ENCODE measurements around the gene NCAM2.

The NCAM2 gene

GRCh38 chr21:21029164-21029563, 31.0 kb downstream of the NCAM2 start:
- DNase-seq, result no peak

GRCh38 chr21:21030311-21030710, 32.1 kb downstream of the NCAM2 start:
- DNase-seq, result no peak

- DNase-seq, result no peak
These were observed 35.8 kb downstream of the NCAM2 start for GRCh38 chr21:21034036-21034435.

- no peak for DNase-seq
These were observed 41.5 kb downstream of the NCAM2 start for GRCh38 chr21:21039624-21040170.

- no peak for DNase-seq
These were observed 47.3 kb downstream of the NCAM2 start for GRCh38 chr21:21045518-21045917.

- DNase-seq, result no peak
These were observed 47.9 kb downstream of the NCAM2 start for GRCh38 chr21:21046063-21046462.

- DNase-seq, result no peak
These were observed 53.2 kb downstream of the NCAM2 start for GRCh38 chr21:21051109-21052055.

- no peak for DNase-seq
These were observed 54.5 kb downstream of the NCAM2 start for GRCh38 chr21:21052672-21053071.

GRCh38 chr21:21057349-21058062, 59.3 kb downstream of the NCAM2 start:
- no peak for DNase-seq

- no peak for DNase-seq
These were observed 65.6 kb downstream of the NCAM2 start for GRCh38 chr21:21063828-21064227.

- no peak for DNase-seq
These were observed 66.1 kb downstream of the NCAM2 start for GRCh38 chr21:21064353-21064752.

- no peak for DNase-seq
These were observed 69.2 kb downstream of the NCAM2 start for GRCh38 chr21:21067375-21067774.

GRCh38 chr21:21074305-21074704, 76.1 kb downstream of the NCAM2 start:
- no peak for DNase-seq

- no peak for DNase-seq
These were observed 77.8 kb downstream of the NCAM2 start for GRCh38 chr21:21076051-21076450.

- DNase-seq, result no peak
These were observed 78.3 kb downstream of the NCAM2 start for GRCh38 chr21:21076491-21076890.

GRCh38 chr21:21079646-21080045, 81.4 kb downstream of the NCAM2 start:
- no peak for DNase-seq

GRCh38 chr21:21084179-21084578, 86.0 kb downstream of the NCAM2 start:
- no peak for DNase-seq

- no peak for DNase-seq
These were observed 87.0 kb downstream of the NCAM2 start for GRCh38 chr21:21085206-21085605.

GRCh38 chr21:21096956-21097355, 98.7 kb downstream of the NCAM2 start:
- no peak for DNase-seq

GRCh38 chr21:21097466-21097865, 99.3 kb downstream of the NCAM2 start:
- DNase-seq, result no peak

- DNase-seq, result no peak
These were observed 103.7 kb downstream of the NCAM2 start for GRCh38 chr21:21101911-21102310.

GRCh38 chr21:21102896-21103295, 104.7 kb downstream of the NCAM2 start:
- no peak for DNase-seq

- no peak for DNase-seq
These were observed 105.5 kb downstream of the NCAM2 start for GRCh38 chr21:21103692-21104091.

GRCh38 chr21:21109736-21110135, 111.5 kb downstream of the NCAM2 start:
- DNase-seq, result no peak
